Right lobe of liver (tissue), 6 donors: ENCODE results near the gene LHB. TPM values are rescaled to one million over a fixed set of nuclear protein-coding genes. Genes with fewer than 3 reads are reported as not detected.

Experiments used
- ATAC-seq, 4 donors: fragments of 200-7000 bp; cut with Tn5 transposase; one replicate each; pipeline ENCODE4 v1.9.1; 2020; ENCODE audit warnings: mild to moderate bottlenecking in 4 of 4, moderate library complexity in 4 of 4
- DNase-seq, 3 donors: peaks; one replicate each; pipeline ENCODE4 v3.0.0-alpha.2; 2020
- H3K27ac ChIP-seq, 3 donors: fragments of 200-600 bp; one replicate each; pipeline ENCODE4 v1.8.0; 2022
- H3K27me3 ChIP-seq, 2 donors: fragments of 200-600 bp; one replicate each; pipeline ENCODE4 v1.8.0; 2022
- H3K36me3 ChIP-seq, 4 donors: fragments of 200-600 bp; sonication (generic) in 1 of 4; one replicate each; pipeline versions ENCODE4 v1.5.1 to v1.8.0; 2017 to 2022; ENCODE audit warnings: control low read depth in 1 of 4
- H3K4me1 ChIP-seq, 4 donors: fragments of 200-600 bp; sonication (generic) in 1 of 4; one replicate each; pipeline versions ENCODE4 v1.5.1 to v1.8.0; 2017 to 2022; ENCODE audit warnings: control low read depth in 1 of 4
- H3K4me3 ChIP-seq, 3 donors: fragments of 200-600 bp; one replicate each; pipeline ENCODE4 v1.8.0; 2022
- H3K9me3 ChIP-seq, 4 donors: fragments of 200-600 bp; sonication (generic) in 1 of 4; one replicate each; pipeline versions ENCODE4 v1.5.1 to v1.8.0; 2017 to 2022; ENCODE audit warnings: control low read depth in 1 of 4
- POLR2A ChIP-seq: fragments of 450-650 bp; IDR thresholded peaks from one replicate; pipeline ENCODE4 v1.6.1; 2017; ENCODE audit warnings: antibody characterized with exemption, mild to moderate bottlenecking
- WGBS: methylation state at CpG from one replicate; pipeline ENCODE4 v1.1.6; 2018; ENCODE audit warnings: low coverage, low lambda C conversion rate; ENCODE audit not compliant: insufficient coverage; ENCODE audit errors: missing lambda C conversion rate; 5-methylcytosine and 5-hydroxymethylcytosine counted together
- intact Hi-C, 2 donors: fragments of 100-400 bp; cut with DNase I; formaldehyde crosslinking; loops; one replicate each; pipeline versions ENCODE4 v1.11.2 to v1.14.1; 2022
- total RNA-seq, 6 experiments: library from RNA; depleted of rRNA in 2 of 6; stranded (reverse); fragments of >200 nt in 2 of 6; fragmentation: NEBNext Ultra II Directional in 3 of 6; extraction: Animal tissue kit (Norgen Biotek cat#: 25700) in 3 of 6; gene quantifications; one replicate each; pipeline versions ENCODE4 v1.1.0 to v1.2.4, GENCODE V29; 2016 to 2023
- TF ChIP-seq, protein P1 (sequence below), 4 donors: fragments of 200-600 bp in 3 of 4; fragments of 450-650 bp in 1 of 4; IDR thresholded peaks; one replicate each; pipeline versions ENCODE4 v1.5.1 to v1.8.0; 2016 to 2022; ENCODE audit warnings: antibody characterized with exemption in 4 of 4, mild to moderate bottlenecking in 2 of 4
- donor health status: DM: no; HTN: yes; CAD: no.
- donor health status: DM: no; HTN: no; CAD: no.
- donor health status: DM: no; HTN: no; CAD: no.
- donor health status: DM: no; HTN: yes; CAD: no.
- donor health status: DM: no; HTN: yes; CAD: no.

Gene LHB
- total RNA-seq, 6 experiments from 2014 or later, result not detected

DNA sequence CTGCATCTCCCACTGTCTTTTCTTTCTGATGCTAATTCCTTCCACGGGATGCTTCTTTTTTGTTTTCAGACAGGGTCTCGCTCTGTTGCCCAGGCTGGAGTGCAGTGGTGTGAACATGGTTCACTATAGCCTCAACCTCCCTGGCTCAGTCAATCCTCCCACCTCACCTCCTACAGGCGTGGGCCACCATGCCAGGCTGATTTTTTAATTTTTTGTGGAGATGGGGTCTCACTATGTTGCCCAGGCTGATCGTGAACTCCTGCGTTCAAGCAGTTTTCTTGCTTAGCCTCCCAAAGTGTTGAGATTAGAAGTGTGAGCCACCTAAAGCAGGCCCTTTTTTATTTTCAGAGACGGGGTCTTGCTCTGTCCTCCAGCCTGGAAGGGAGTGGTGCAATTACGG, 28.6 kb downstream of the LHB start:
- intact Hi-C loops, result no loop called here
- H3K27me3 ChIP-seq, result no peaks in the 10 kb centered on the region
- H3K27ac ChIP-seq, result no peak overlapping the region
- no peaks in the 10 kb centered on the region for H3K9me3 ChIP-seq
- TF ChIP-seq, protein P1, sequence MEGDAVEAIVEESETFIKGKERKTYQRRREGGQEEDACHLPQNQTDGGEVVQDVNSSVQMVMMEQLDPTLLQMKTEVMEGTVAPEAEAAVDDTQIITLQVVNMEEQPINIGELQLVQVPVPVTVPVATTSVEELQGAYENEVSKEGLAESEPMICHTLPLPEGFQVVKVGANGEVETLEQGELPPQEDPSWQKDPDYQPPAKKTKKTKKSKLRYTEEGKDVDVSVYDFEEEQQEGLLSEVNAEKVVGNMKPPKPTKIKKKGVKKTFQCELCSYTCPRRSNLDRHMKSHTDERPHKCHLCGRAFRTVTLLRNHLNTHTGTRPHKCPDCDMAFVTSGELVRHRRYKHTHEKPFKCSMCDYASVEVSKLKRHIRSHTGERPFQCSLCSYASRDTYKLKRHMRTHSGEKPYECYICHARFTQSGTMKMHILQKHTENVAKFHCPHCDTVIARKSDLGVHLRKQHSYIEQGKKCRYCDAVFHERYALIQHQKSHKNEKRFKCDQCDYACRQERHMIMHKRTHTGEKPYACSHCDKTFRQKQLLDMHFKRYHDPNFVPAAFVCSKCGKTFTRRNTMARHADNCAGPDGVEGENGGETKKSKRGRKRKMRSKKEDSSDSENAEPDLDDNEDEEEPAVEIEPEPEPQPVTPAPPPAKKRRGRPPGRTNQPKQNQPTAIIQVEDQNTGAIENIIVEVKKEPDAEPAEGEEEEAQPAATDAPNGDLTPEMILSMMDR (IDR thresholded peaks at IDR 0.05), result no peak
- TF ChIP-seq POLR2A, result no peak
- peaks cover 0 to 13% (median 5%) of the 10 kb centered on the region in 4 donors for H3K4me1 ChIP-seq
- peaks cover 0 to 36% (median 5%) of the 10 kb centered on the region in 4 donors for H3K36me3 ChIP-seq
- 89% methylated on average over 7 of the region's 7 CpGs for WGBS
- no peak overlapping the region for H3K4me3 ChIP-seq
- no peak for DNase-seq
- no peak for ATAC-seq

DNA sequence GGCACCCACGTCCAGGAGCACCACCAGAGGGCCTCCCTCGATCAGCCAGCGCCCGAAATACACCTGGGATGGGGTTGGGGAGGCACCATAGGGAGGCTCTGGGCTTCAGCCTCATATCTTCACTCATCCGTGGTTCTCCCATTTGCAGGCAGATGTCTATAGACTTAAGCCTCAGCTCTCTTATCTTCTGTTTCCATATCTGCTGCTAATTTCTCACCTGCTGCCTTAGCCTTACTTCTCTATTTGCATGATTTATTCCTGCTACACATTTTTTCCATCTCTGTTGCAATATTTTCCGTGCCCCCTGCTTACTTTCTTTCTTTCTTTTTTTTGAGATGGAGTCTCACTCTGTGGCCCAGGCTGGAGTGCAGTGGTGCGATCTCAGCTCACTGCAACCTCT, 29.6 kb downstream of the LHB start:
- Histone ChIP-seq H3K27me3 (no peaks in the 10 kb centered on the region), H3K4me3 (no peak overlapping the region), H3K9me3 (no peaks in the 10 kb centered on the region), H3K27ac (no peak overlapping the region), H3K36me3 (peaks cover 0 to 41% (median 5%) of the 10 kb centered on the region in 4 donors), H3K4me1 (peaks cover 0 to 13% (median 5%) of the 10 kb centered on the region in 4 donors)
- TF ChIP-seq, protein P1 (IDR thresholded peaks at IDR 0.05), result no peak
- no peak for TF ChIP-seq POLR2A
- DNase-seq, result no peak
- WGBS, result 88% methylated on average over 3 of the region's 7 CpGs
- ATAC-seq, result no peak
- intact Hi-C loops, result no loop called here

DNA sequence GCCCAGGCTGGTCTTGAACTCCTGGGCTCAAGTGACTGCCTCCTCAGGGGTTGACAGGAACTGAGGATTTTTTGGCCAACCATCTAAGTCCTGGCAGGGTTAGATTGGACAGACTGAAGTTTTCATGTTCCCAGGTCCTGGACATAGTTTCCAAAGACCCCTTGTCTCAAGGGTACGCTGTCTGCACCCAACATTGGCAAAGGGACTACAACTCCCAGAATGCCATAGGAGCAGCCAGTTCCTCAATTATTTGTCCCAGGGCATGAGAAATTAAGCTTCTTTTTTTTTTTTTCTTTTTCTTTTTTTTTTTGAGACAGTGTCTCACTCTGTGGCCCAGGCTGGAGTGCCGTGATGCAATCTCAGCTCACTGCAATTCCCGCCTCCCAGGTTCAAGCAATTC, 30.7 kb downstream of the LHB start:
- H3K4me1 ChIP-seq, result peaks cover 0 to 4% (median 0%) of the 10 kb centered on the region in 4 donors
- WGBS, result 100% methylated on average over 2 of the region's 3 CpGs
- DNase-seq (no peak), ATAC-seq (no peak)
- H3K9me3 ChIP-seq, result no peaks in the 10 kb centered on the region
- no peak overlapping the region for H3K27ac ChIP-seq
- no peak for TF ChIP-seq POLR2A
- TF ChIP-seq, protein P1 (IDR thresholded peaks at IDR 0.05), result no peak
- peaks cover 0 to 52% (median 5%) of the 10 kb centered on the region in 4 donors for H3K36me3 ChIP-seq
- no peak overlapping the region for H3K4me3 ChIP-seq
- intact Hi-C loops, result no loop called here
- H3K27me3 ChIP-seq, result no peaks in the 10 kb centered on the region

DNA sequence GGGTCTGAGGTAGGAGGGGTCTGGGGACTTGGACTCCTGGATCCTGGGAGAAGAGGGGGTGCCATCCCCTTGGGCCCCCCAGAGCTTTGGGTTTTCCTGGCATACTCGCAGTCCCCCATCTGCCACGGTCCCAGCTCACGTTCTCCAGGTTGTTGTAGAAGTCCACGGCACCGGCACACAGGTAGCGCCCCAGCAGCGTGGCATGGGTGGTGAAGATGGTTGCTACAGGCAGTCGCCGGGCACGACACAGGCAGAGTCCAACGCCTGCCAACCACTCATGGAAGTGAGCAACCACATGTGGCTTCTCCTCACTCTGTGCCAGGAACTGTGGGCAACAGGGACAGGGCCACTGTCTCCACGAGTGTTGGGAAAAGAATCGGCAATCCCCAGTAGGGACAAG, 31.2 kb downstream of the LHB start:
- WGBS, result no CpG with 5 or more reads among the region's 13 CpGs
- H3K27ac ChIP-seq, result no peak overlapping the region
- no peak for DNase-seq
- peak in 1 of 4 donors; percentile 5 for ATAC-seq
- intact Hi-C loops, result no loop called here
- H3K4me3 ChIP-seq, result no peak overlapping the region
- no peaks in the 10 kb centered on the region for H3K9me3 ChIP-seq
- TF ChIP-seq POLR2A, result no peak
- TF ChIP-seq, protein P1 (IDR thresholded peaks at IDR 0.05), result no peak
- H3K4me1 ChIP-seq, result peaks cover 0 to 4% (median 0%) of the 10 kb centered on the region in 4 donors
- H3K27me3 ChIP-seq, result no peaks in the 10 kb centered on the region
- peaks cover 0 to 52% (median 5%) of the 10 kb centered on the region in 4 donors for H3K36me3 ChIP-seq

DNA sequence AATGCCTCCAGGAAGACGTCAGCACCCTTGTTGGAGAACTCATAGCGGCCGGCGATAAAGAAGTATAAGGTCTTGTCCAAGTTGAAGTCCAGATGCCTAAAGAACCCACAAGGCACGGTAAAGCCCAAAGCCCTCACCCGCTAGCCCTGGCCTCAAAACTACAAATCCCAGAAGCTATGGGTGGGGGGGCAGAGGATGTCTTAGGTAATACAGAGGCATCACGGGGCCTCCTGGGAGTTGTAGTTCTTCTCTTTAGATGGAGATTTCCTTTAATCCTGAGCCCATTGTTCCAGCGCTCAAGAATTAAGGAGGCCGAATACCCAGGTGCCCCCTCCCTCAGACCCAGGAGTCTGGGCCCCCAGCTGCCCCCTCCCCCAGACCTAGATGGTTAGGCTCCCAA, 34.6 kb downstream of the LHB start:
- intact Hi-C loops, result no loop called here
- DNase-seq (no peak), ATAC-seq (no peak)
- WGBS, result 73% methylated on average over 3 of the region's 9 CpGs
- Histone ChIP-seq H3K27me3 (no peaks in the 10 kb centered on the region), H3K27ac (no peak overlapping the region), H3K4me1 (peaks cover 0 to 4% (median 0%) of the 10 kb centered on the region in 4 donors), H3K4me3 (no peak overlapping the region), H3K9me3 (no peaks in the 10 kb centered on the region), H3K36me3 (peaks cover 0 to 45% (median 5%) of the 10 kb centered on the region in 4 donors)
- TF ChIP-seq, protein P1 (IDR thresholded peaks at IDR 0.05), result no peak
- no peak for TF ChIP-seq POLR2A
